NCI-H2107 treated with DMSO at 0.1 percent for 48 hours (cell line): ENCODE measurements around the gene SECISBP2.

Experiments used
- DNase-seq: peaks from one replicate; lab custom pipeline; 2025; ENCODE audit not compliant: unreplicated experiment; lab: John Stamatoyannopoulos, UW

Gene SECISBP2

DNA sequence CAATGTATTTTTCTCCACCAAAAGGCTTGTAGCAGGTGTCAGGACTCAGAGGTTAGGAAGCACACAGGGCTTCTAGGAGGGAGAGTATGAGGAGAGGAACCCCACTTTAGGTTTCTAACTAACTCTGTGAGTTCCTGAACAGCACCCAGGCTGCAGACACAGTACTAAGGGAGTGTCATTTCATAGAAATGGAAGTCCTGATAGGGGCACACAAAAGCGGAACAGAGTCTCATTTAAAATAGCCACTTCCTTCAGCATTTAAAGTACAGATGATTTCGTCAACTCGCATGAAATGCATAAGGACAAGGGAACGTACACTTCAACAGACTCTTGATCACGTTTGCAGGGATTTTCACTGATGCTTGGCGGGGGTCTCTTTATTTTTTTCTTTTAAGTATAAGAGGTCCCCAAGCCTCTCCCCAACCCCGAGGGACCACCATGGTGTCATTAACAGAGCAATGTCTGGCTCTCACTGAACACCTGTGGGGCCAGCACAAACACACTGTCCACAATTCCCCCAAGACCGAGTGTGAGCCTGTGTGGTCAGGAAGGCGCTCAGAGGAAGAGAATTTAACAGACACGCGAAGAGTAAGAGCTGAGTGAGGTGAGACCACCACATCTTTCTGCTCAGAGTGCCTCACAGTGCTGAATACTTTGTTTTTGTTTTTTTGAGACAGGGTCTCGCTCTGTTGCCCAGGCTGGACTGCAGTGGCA is 82.3 kb downstream of the SECISBP2 start:
- no peak for DNase-seq

DNA sequence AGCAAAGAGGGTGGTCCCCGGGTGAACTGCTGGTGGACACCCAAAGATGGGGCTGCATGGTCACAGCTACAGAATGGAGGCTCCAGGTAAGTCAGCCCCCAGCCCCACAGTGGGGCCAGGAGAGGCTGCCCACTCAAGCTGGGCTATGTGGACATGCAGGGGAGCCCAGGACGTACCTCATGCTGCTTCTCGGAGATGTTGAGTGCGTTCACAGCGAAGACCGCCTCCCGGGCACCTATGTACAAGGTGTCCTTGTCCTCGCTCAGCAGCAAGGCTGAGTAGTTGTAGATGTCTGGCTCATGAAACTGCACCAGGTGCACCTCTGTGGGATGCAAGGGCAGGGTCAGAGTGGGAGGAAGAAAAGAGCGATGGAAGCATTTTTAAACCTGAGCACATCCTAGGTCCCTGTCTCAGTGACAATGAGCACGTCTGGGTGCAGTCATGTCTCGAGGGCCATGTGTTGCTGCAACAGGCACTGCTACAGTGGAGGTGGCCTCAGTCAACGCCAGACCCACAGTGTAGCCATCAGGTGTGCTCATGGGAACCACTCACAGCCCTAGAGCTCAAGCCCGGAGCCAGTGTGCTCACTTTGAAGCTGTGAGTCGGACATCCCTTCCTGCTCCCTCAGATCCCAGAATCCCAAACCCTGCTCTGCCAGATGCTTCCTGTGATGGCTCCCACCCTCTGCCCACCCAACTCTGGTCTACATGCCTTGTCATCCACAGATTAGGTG is 84.6 kb downstream of the SECISBP2 start:
- DNase-seq, result no peak

DNA sequence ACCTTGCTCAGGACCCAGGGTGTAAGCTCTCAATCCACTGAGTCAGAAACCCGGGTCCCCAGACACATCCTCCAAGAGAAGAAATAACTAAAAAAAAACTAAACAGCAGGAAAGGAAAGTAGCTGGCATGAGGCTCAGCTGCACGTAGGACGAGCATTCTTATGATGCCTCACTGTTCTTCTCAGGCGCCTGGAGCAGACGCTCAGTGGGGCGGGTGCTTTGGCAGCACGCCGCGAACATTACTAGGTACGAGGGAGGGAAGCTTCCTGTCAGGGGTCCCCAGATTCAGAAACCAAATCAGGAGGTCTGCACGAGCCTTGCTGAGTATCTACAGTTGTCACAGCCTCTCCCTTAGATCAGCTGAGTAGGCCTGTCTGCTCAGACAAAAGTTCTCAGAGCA is 85.8 kb downstream of the SECISBP2 start:
- no peak for DNase-seq

DNA sequence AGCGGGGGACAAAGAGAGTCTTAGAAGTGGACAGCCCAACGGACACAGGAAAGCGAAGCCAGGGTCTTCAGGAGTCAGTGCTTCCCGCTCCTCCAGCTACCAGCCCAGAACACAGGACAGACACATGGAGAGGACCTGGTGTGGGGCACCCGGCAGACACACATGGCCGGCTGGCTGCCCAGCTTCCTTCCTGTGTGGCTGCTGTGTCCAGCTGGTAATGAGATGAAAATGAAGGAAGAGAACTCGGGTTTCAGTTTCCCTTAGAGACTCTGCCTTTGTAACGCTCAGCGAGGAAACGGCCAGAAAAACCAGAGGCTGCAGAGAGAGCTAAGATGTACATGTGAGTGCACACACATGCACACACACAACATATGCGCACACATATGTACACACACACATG is 87.5 kb downstream of the SECISBP2 start:
- DNase-seq, result no peak

DNA sequence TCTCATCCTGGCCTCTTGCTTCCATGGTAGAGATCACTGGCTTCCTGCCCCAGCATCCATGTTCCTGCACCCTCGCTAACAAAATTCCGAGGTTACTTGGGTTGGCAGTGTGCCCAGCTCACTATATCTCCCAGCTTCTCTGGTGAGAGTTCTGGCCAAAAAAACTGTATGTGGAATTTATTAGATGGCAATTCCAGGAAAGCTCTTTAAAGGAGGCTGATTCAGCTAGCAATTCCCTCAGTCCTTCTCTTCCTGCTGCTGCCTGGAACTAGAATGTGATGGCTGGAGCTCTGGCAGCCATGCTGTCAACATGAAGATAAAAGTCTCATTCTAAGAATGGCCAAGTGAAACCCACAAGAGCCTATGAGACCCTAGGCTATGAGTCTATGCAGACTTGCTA is 88.8 kb downstream of the SECISBP2 start:
- no peak for DNase-seq

DNA sequence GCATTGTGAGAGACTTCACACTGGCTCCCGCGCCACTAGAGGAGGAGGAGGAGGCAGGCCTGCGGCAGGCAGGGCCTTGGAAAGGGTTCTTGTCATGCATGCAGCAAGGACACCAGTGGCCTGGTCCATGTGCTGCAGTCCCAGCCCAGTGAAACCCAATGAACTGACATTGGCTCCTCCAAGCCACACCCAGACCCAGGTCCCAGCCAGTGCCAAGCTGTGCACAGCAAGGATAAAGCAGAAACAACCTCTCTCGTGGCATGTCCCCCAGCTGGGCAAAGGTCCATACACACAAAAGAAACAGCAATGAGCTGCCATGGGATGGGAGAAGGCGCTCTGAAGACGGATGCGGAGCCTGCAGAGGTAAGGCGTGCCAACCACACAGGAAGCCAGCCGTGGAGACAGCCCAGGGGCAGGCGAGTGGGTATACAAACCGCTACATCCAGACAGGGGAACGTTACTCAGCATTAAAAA is 90.4 kb downstream of the SECISBP2 start:
- DNase-seq, result no peak
